Measurements from ENCODE around the gene AMDHD2.

Gene AMDHD2

GRCh38 chr16:2500430-2500917 lies 19.7 kb upstream of the AMDHD2 start:
- no peak for DNase-seq (ENCODE audit: extremely low spot score)
- POLR2A ChIA-PET = no interaction called here
- TF ChIP-seq ARNT (IDR thresholded peaks at IDR 0.05) (no peak), TARDBP (IDR thresholded peaks at IDR 0.05) (no peak), ZNF384 (IDR thresholded peaks at IDR 0.05) (no peak), FOXK2 (IDR thresholded peaks at IDR 0.05) (no peak), L3MBTL2 (conservative IDR thresholded peaks at IDR 0.05) (no peak), HDGF (IDR thresholded peaks at IDR 0.05; ENCODE audit: borderline replicate concordance) (no peak), FOXA1 (IDR thresholded peaks at IDR 0.05) (no peak), CTBP1 (IDR thresholded peaks at IDR 0.05; ENCODE audit: borderline replicate concordance) (no peak), SUZ12 (IDR thresholded peaks at IDR 0.05) (no peak), FOXM1 (IDR thresholded peaks at IDR 0.05; ENCODE audit: borderline replicate concordance) (no peak), ELF4 (IDR thresholded peaks at IDR 0.05) (no peak), BHLHE40 (IDR thresholded peaks at IDR 0.05; ENCODE audit: borderline replicate concordance) (no peak), SP1 (IDR thresholded peaks at IDR 0.05) (no peak), NFRKB (IDR thresholded peaks at IDR 0.05) (no peak), LEF1 (IDR thresholded peaks at IDR 0.05; ENCODE audit: borderline replicate concordance) (no peak)
- TF ChIP-seq, protein P1, sequence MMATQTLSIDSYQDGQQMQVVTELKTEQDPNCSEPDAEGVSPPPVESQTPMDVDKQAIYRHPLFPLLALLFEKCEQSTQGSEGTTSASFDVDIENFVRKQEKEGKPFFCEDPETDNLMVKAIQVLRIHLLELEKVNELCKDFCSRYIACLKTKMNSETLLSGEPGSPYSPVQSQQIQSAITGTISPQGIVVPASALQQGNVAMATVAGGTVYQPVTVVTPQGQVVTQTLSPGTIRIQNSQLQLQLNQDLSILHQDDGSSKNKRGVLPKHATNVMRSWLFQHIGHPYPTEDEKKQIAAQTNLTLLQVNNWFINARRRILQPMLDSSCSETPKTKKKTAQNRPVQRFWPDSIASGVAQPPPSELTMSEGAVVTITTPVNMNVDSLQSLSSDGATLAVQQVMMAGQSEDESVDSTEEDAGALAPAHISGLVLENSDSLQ (IDR thresholded peaks at IDR 0.05) = no peak
- CTCF ChIA-PET = interaction anchor here (0.9 to 1.5 kb wide), 7 partner anchors 8 to 160 kb away, joined by 3 to 5 read pairs (median 3); partner anchors contain the start of genes ABCA3 and ATP6V0C

DNA sequence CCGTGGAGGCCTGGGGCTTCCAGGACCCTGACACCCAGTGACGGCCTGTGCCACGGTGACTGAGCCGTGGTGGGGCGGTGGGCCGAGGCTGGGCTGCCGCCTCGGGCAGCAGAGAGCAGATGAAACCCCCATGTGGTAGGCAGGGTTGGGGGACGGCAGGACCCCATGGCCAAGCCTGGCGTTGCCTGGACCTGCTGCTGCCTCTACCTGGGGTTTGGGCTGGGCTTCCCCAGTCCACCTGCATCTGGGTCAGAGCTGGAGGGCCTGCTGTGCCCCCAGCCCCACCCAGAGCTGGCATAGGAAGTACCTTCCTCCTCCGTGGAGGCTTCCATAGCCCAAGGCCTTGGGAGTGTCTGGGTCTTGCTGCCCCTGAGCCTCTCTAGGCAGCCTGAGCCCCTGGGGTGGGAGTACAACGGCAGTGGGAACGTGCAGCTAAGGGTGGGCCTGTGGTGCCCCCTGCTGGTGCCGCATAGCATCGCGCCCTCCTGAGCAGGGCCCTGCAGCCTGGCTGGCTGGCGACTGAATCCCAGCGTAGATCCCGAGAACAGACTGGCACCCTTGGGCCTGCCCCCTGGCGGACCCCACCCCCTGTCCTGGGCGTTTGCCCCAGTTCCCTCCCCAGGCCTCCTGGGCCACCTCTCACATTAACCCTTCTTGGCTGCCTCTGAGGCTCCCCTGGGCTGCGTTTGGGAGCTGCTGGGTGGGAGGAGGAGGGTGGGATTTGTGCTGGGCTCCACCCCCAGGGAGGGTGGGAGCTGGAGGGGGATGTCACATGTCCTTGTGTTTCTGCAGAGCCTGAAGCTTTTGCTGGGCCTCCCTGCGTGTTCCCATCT lies 19.0 kb upstream of the AMDHD2 start:
- CTCF ChIA-PET = interaction anchor here (0.5 to 1.5 kb wide), 14 partner anchors 8 to 250 kb away, joined by 3 to 6 read pairs (median 3); partner anchors contain the start of genes ABCA3, ATP6V0C and ECI1
- no peak for TF ChIP-seq FOXA1 (IDR thresholded peaks at IDR 0.05)
- TF ChIP-seq L3MBTL2 (conservative IDR thresholded peaks at IDR 0.05) = no peak
- peak; percentile 89 for DNase-seq (ENCODE audit: extremely low spot score)
- POLR2A ChIA-PET = interaction anchor here (0.6 to 1.5 kb wide), 8 partner anchors 9 to 73 kb away, joined by 3 to 5 read pairs (median 3); partner anchors contain the start of genes AMDHD2, TBC1D24 and TEDC2

DNA sequence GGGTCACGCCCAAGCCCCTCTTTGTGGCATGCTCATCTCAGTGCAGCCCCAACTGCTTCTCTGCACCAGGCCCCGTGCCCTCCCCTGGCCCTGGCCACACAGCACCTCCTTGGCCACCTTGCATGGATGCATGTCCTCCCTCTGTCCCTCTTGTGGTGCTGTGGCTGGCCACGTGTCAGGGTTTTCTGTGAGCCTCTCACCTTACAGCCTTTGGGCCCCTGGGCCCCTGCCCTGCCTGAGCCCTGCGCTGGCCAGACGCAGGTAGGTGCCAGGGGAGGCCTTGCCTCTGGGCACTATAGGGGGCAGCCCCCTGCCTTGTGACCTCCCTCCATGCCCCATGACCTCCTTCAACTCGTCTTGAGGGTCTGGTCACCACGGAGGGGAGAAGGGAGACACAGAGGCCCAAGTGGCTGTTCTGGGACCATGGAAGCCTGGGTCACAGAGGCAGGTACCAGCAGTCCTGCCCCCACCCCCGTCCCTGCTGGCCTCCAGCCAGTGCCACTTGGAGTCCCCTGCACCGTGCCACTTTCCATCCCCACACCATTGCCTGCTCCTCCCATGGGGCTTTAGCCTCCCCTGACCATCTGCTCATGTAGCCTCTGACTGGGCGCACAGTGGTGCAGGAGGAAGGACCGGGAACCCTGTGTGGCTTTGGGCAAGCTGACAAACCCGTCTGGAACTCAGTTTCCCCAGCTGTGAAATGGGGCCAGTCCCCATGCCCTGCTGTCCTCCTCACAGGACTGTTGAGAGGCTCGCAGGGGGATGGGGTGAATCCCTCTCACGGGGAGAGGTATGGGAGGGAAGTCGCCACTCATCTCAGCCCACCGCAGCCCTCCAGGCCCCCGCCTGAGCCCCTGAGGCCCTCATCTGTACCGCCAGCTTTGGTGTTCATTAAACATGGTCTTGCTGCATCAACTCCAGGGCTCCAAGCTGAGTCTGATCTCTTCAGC lies 17.9 kb upstream of the AMDHD2 start:
- no peak for DNase-seq (ENCODE audit: extremely low spot score)
- no peak for TF ChIP-seq FOXM1 (IDR thresholded peaks at IDR 0.05; ENCODE audit: borderline replicate concordance)
- TF ChIP-seq, protein P1 (IDR thresholded peaks at IDR 0.05) = no peak
- no peak for TF ChIP-seq ELF4 (IDR thresholded peaks at IDR 0.05)
- no peak for TF ChIP-seq SUZ12 (IDR thresholded peaks at IDR 0.05)
- no peak for TF ChIP-seq L3MBTL2 (conservative IDR thresholded peaks at IDR 0.05)
- TF ChIP-seq BHLHE40 (IDR thresholded peaks at IDR 0.05; ENCODE audit: borderline replicate concordance) = no peak
- TF ChIP-seq TARDBP (IDR thresholded peaks at IDR 0.05) = no peak
- TF ChIP-seq ZNF384 (IDR thresholded peaks at IDR 0.05) = no peak
- no peak for TF ChIP-seq SP1 (IDR thresholded peaks at IDR 0.05)
- TF ChIP-seq LEF1 (IDR thresholded peaks at IDR 0.05; ENCODE audit: borderline replicate concordance) = no peak
- TF ChIP-seq FOXA1 (IDR thresholded peaks at IDR 0.05) = no peak
- CTCF ChIA-PET = interaction anchor here (0.5 to 1.5 kb wide), 12 partner anchors 10 to 251 kb away, joined by 3 to 6 read pairs (median 3); partner anchors contain the start of genes ABCA3 and ECI1
- POLR2A ChIA-PET = interaction anchor here (0.9 to 1.5 kb wide), 8 partner anchors 8 to 74 kb away, joined by 3 to 5 read pairs (median 3); partner anchors contain the start of genes AMDHD2, CEMP1 and TBC1D24

DNA sequence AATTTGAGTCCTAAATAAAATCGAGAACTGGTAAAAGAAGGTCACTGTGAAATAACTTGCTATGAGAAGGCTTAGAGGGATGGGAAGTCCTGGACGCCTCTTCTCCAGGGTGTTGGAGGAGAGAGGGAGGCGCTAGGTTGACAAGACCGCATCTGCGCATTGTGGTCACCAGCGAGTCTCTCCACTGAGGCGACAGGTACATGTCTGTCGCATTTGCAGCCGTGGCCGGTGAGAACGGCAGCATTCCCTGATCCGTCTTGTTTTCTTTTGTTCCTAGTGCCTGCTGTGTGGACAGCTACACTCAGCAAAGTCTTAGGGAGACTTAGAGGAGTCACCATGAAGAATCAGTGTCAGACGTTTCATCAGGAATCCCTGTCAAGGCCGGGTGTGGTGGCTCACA lies 14.5 kb upstream of the AMDHD2 start:
- CTCF ChIA-PET = no interaction called here

More for the DNA sequence above, 14.5 kb upstream of the AMDHD2 start:
- no peak for DNase-seq (ENCODE audit: extremely low spot score)
- POLR2A ChIA-PET = no interaction called here
- TF ChIP-seq SP1 (IDR thresholded peaks at IDR 0.05) (no peak), FOXK2 (IDR thresholded peaks at IDR 0.05) (no peak), FOXM1 (IDR thresholded peaks at IDR 0.05; ENCODE audit: borderline replicate concordance) (no peak), FOXA1 (IDR thresholded peaks at IDR 0.05) (no peak), SUZ12 (IDR thresholded peaks at IDR 0.05) (no peak), BHLHE40 (IDR thresholded peaks at IDR 0.05; ENCODE audit: borderline replicate concordance) (no peak), TARDBP (IDR thresholded peaks at IDR 0.05) (no peak), LEF1 (IDR thresholded peaks at IDR 0.05; ENCODE audit: borderline replicate concordance) (no peak), L3MBTL2 (conservative IDR thresholded peaks at IDR 0.05) (no peak), NFRKB (IDR thresholded peaks at IDR 0.05) (no peak)
- TF ChIP-seq, protein P1 (IDR thresholded peaks at IDR 0.05) = no peak

Data from HEK293T (cell line).